ENCODE measurements around the gene KIF26A.

Gene KIF26A

DNA sequence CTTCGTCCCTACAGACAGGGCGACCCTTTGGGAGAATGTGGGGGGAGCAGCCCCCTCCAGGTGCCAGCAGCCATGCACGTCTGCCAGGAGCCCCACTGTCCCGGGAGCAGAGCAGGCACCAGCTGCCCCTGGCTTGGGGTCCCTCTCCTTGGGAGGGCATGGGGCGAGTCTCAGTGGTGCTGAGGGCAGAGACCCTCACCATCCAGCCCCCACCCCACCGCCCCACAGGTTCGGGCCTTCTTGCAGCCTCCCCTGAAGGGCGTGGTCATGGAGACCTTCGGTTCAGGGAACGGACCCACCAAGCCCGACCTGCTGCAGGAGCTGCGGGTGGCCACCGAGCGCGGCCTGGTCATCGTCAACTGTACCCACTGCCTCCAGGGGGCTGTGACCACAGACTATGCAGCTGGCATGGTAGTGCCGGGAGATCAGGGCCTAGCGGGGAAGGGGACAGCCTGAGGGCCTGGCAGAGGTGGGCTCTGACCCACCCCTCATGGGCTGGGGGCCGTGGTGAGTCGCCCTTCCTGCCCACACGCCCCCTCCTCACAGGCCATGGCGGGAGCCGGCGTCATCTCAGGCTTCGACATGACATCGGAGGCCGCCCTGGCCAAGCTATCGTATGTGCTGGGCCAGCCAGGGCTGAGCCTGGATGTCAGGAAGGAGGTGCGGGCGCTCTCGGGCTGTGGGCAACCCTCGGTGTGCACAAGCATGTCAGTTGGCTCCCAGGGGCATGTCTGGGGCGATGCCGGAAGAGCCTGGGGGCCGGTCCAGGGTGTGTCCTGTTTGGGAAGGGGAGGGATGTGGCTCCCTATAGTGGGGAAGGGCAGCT, 34.1 kb upstream of the KIF26A start:
- TF ChIP-seq, protein P1, sequence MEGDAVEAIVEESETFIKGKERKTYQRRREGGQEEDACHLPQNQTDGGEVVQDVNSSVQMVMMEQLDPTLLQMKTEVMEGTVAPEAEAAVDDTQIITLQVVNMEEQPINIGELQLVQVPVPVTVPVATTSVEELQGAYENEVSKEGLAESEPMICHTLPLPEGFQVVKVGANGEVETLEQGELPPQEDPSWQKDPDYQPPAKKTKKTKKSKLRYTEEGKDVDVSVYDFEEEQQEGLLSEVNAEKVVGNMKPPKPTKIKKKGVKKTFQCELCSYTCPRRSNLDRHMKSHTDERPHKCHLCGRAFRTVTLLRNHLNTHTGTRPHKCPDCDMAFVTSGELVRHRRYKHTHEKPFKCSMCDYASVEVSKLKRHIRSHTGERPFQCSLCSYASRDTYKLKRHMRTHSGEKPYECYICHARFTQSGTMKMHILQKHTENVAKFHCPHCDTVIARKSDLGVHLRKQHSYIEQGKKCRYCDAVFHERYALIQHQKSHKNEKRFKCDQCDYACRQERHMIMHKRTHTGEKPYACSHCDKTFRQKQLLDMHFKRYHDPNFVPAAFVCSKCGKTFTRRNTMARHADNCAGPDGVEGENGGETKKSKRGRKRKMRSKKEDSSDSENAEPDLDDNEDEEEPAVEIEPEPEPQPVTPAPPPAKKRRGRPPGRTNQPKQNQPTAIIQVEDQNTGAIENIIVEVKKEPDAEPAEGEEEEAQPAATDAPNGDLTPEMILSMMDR (IDR thresholded peaks at IDR 0.05; ENCODE audit: low read depth, low read length), result no peak
- Histone ChIP-seq H3K4me3 (ENCODE audit: low read depth, low read length) (no peak overlapping the region), H3K27ac (no peak overlapping the region), H3K36me3 (no peaks in the 10 kb centered on the region), H3K9me3 (ENCODE audit: severe bottlenecking) (no peaks in the 10 kb centered on the region), H3K27me3 (ENCODE audit: insufficient read depth, low read depth, severe bottlenecking) (no peaks in the 10 kb centered on the region)
- DNase-seq, result peak; percentile 5

DNA sequence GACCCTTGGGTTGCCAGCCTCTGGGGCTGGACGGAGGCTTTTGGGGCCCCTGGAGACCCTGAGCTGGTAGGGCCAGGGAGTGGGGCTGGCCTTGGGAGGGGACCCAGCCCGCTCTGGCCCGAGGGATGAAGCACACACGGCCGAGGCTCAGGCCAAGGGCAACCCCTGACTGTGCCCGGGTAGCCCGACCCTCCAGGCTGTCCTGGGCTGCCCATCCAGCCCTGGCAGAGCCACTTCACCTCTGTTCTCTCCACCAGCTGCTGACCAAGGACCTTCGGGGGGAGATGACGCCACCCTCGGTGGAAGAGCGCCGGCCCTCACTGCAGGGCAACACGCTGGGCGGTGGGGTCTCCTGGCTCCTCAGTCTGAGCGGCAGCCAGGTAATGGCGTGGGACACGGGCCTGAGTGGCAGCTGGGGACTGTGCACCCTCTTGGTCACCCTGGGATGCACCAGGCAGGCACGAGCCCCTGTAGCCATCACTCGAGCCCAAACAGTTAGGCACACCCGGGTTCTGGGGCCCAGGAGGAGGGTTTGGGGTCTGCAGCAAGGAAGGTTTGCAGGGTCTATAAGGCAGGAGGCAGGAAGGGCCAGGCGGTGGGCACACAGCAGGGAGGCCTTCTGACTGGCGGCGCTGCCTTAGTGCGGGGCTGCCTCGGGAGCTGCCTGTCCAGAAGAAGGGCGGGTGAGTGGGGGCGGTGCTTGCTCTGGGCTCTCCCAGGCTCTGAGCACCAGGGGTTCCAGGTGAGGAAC, 33.1 kb upstream of the KIF26A start:
- H3K36me3 ChIP-seq, result no peaks in the 10 kb centered on the region
- peak; percentile 12 for DNase-seq
- H3K27me3 ChIP-seq (ENCODE audit: insufficient read depth, low read depth, severe bottlenecking), result no peaks in the 10 kb centered on the region
- TF ChIP-seq, protein P1 (IDR thresholded peaks at IDR 0.05; ENCODE audit: low read depth, low read length), result no peak
- H3K4me3 ChIP-seq (ENCODE audit: low read depth, low read length), result no peak overlapping the region
- H3K27ac ChIP-seq, result no peak overlapping the region
- no peaks in the 10 kb centered on the region for H3K9me3 ChIP-seq (ENCODE audit: severe bottlenecking)

- Histone ChIP-seq H3K27me3 (ENCODE audit: insufficient read depth, low read depth, severe bottlenecking) (no peaks in the 10 kb centered on the region), H3K27ac (no peak overlapping the region), H3K9me3 (ENCODE audit: severe bottlenecking) (no peaks in the 10 kb centered on the region), H3K4me3 (ENCODE audit: low read depth, low read length) (no peak overlapping the region), H3K36me3 (no peaks in the 10 kb centered on the region)
- TF ChIP-seq, protein P1 (IDR thresholded peaks at IDR 0.05; ENCODE audit: low read depth, low read length), result no peak
- no peak for DNase-seq
Observed at GRCh38 chr14:104105822-104106470, 32.4 kb upstream of the KIF26A start.

GRCh38 chr14:104106471-104106991, 31.9 kb upstream of the KIF26A start:
- H3K36me3 ChIP-seq, result no peaks in the 10 kb centered on the region
- no peak overlapping the region for H3K27ac ChIP-seq
- H3K4me3 ChIP-seq (ENCODE audit: low read depth, low read length), result no peak overlapping the region
- TF ChIP-seq, protein P1 (IDR thresholded peaks at IDR 0.05; ENCODE audit: low read depth, low read length), result no peak
- no peaks in the 10 kb centered on the region for H3K27me3 ChIP-seq (ENCODE audit: insufficient read depth, low read depth, severe bottlenecking)
- no peaks in the 10 kb centered on the region for H3K9me3 ChIP-seq (ENCODE audit: severe bottlenecking)
- DNase-seq, result peak; percentile 5

GRCh38 chr14:104107101-104107581, 31.2 kb upstream of the KIF26A start:
- TF ChIP-seq, protein P1 (IDR thresholded peaks at IDR 0.05; ENCODE audit: low read depth, low read length), result no peak
- Histone ChIP-seq H3K4me3 (ENCODE audit: low read depth, low read length) (no peak overlapping the region), H3K36me3 (no peaks in the 10 kb centered on the region), H3K27ac (no peak overlapping the region), H3K9me3 (ENCODE audit: severe bottlenecking) (no peaks in the 10 kb centered on the region), H3K27me3 (ENCODE audit: insufficient read depth, low read depth, severe bottlenecking) (no peaks in the 10 kb centered on the region)
- DNase-seq, result peak; percentile 5

Data from WERI-Rb-1 (cell line).